ENCODE measurements around the gene APH1A. TPM values are rescaled to one million over a fixed set of nuclear protein-coding genes. Genes with fewer than 3 reads are reported as not detected.

APH1A gene
- total and polyA plus RNA-seq, 10 of the 15 experiments (the other 5 are each of a cell fraction or from before 2014, with no cell fraction given): 6.7 to 130 (median 87.7) TPM

DNA sequence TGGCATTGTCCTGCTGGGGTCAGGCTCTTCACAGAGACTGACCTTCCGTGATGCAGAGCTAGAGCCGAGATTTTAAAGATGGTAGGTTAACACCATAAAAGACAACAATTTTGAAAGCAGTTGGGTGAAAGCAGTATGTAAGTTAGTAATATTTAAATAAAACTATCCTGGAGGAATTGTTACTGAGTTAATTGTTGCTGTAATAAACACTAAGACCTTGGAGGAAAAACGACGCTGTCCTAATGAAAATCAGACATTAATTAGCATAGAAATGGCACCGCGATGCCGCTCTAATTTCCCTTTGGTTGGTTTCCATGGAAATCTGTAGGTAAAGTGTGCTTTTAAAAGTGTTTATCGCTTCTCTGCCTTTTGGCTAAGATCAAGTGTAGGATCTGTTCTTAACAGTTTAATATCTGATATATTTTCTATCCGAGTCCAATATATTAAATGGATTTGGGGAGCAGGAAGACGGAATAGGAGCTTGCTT is 32.2 kb downstream of the APH1A start (continued):
- no peak for TF ChIP-seq MYB (IDR thresholded peaks at IDR 0.05; ENCODE audit: borderline replicate concordance, low read depth, low read length)

DNA sequence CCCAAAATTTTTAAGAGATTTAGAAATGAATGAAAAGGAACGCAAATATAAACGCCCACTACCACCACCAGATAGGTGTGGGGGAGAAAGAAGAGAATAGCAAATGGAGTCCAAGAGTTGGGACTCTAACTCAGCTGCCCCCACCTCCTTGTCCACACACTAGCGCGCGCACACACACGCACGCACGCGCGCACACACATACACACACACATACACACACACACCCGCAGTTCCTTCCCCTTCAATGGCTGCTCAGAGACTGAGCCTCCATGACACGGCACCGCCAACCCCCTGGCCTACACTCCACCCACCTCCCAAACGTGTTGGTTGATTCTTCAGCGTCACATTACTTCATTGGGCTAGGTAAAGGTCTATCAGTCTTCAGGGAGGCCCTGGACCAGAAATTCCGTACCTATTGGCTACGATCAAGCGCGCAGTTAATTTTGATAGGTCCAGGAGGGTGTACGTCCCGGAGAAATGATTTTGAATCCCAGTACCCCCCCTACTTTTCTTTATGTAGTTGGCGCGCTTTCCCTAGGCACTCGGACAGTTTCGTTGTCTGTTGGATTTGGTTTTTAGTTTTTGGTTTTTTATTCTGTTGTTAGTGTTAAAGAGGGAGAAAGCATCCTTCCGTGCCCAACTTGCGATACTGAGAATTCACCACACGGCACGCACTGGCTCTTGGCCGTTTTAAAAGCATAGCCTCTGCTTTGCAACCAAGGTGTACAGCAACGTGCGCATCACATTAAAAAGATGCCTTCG is 32.8 kb downstream of the APH1A start, which contains the start of gene ANP32E:
Gene ANP32E, minus strand, starts transcription at position 261 of the 762 bp plus-strand sequence. CDS start 326 bp downstream, outside the sequence.
- ATAC-seq (peak; percentile 87), DNase-seq (ENCODE audit: low read depth, low spot score) (peak; percentile 99), FAIRE-seq (peak; percentile 74)
- ChIA-PET RAD21 (ENCODE audit: unreplicated experiment) (no interaction called here), POLR2A (interaction anchor here (0.5 to 1.0 kb wide), 3 partner anchors 20 to 83 kb away, joined by 3 to 4 read pairs (median 4); no protein-coding TSS in a partner anchor), SMC1A (ENCODE audit: uncharacterized antibody, unreplicated experiment) (no interaction called here), CTCF (interaction anchor here (0.5 to 1.8 kb wide), 3 partner anchors 20 to 49 kb away, joined by 4 to 5 read pairs (median 4); no protein-coding TSS in a partner anchor)
- Histone ChIP-seq H3K9me3 (replicated peaks; ENCODE audit: control insufficient read depth, insufficient read depth, low read length) (no peaks in the 10 kb centered on the region), H3K4me3 (peak within 1 kb of the TSS; percentile 87), H3K27me3 (replicated peaks in 1 of 2; ENCODE audit: control insufficient read depth in 2 of 2, insufficient read depth in 2 of 2, low read length in 1 of 2) (no peaks in the 10 kb centered on the region), H3K36me3 (ENCODE audit: control insufficient read depth in 2 of 2, insufficient read depth in 2 of 2, low read length in 1 of 2) (peaks cover 0 to 4% of the 10 kb centered on the region in 2 experiments; a peak in 1 of 4 replicates), H3K9ac (ENCODE audit: control insufficient read depth, insufficient read depth, low read length) (peak within 1 kb of the TSS; percentile 100), H3K79me2 (ENCODE audit: control insufficient read depth, insufficient read depth, low read length) (peaks cover 47% of the 10 kb centered on the region), H2AFZ (ENCODE audit: control insufficient read depth, low read depth, low read length) (peak within 1 kb of the TSS; percentile 65), H3K27ac (ENCODE audit: control insufficient read depth, insufficient read depth) (peak within 1 kb of the TSS; percentile 99), H3K4me2 (ENCODE audit: control insufficient read depth, insufficient read depth) (peak within 1 kb of the TSS; percentile 65), H4K20me1 (ENCODE audit: control insufficient read depth, insufficient read depth) (no peaks in the 10 kb centered on the region), H3K4me1 (ENCODE audit: control insufficient read depth, insufficient read depth, low read length) (no peaks in the 10 kb centered on the region)
- in situ Hi-C loops (cut with MboI) (no loop called here), intact Hi-C loops (cut with micrococcal nuclease; ENCODE audit: unreplicated experiment) (loop anchor here (5.0 to 10.0 kb wide), 2 partner anchors 36 to 129 kb away; partner anchors contain the start of genes C1orf54 and RPRD2)
- no TSS peak for BruUV-seq (replicated peaks)
- under 1% methylated on average over 33 of the region's 33 CpGs for WGBS (ENCODE audit: insufficient coverage, insufficient replicate concordance, low lambda C conversion rate, missing lambda C conversion rate)
- TF ChIP-seq, protein P1, sequence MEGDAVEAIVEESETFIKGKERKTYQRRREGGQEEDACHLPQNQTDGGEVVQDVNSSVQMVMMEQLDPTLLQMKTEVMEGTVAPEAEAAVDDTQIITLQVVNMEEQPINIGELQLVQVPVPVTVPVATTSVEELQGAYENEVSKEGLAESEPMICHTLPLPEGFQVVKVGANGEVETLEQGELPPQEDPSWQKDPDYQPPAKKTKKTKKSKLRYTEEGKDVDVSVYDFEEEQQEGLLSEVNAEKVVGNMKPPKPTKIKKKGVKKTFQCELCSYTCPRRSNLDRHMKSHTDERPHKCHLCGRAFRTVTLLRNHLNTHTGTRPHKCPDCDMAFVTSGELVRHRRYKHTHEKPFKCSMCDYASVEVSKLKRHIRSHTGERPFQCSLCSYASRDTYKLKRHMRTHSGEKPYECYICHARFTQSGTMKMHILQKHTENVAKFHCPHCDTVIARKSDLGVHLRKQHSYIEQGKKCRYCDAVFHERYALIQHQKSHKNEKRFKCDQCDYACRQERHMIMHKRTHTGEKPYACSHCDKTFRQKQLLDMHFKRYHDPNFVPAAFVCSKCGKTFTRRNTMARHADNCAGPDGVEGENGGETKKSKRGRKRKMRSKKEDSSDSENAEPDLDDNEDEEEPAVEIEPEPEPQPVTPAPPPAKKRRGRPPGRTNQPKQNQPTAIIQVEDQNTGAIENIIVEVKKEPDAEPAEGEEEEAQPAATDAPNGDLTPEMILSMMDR (IDR thresholded peaks at IDR 0.05 in 2 of 3, conservative IDR thresholded peaks at IDR 0.05 in 1 of 3; ENCODE audit: control insufficient read depth in 2 of 3, extremely low read depth in 1 of 3, insufficient read depth in 1 of 3, low read depth in 3 of 3, low read length in 3 of 3): no peak; a peak in 2 of 6 replicates
- TF ChIP-seq, protein P2, sequence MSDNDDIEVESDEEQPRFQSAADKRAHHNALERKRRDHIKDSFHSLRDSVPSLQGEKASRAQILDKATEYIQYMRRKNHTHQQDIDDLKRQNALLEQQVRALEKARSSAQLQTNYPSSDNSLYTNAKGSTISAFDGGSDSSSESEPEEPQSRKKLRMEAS (IDR thresholded peaks at IDR 0.05; ENCODE audit: low read depth, low read length): peak; percentile 51; the same call in 1 of the 2 replicates
- TF ChIP-seq SMAD1 (IDR thresholded peaks at IDR 0.05; ENCODE audit: low read depth, partially characterized antibody) (peak; percentile 91), NFYB (IDR thresholded peaks at IDR 0.05; ENCODE audit: insufficient read depth, low read depth, low read length) (peak; percentile 99), SUPT20H (IDR thresholded peaks at IDR 0.05; ENCODE audit: borderline replicate concordance, control insufficient read depth, low read depth, low read length) (no peak), TCF3 (IDR thresholded peaks at IDR 0.05; ENCODE audit: borderline replicate concordance, insufficient read depth, low read depth, low read length) (no peak)
- TF ChIP-seq, protein P3, sequence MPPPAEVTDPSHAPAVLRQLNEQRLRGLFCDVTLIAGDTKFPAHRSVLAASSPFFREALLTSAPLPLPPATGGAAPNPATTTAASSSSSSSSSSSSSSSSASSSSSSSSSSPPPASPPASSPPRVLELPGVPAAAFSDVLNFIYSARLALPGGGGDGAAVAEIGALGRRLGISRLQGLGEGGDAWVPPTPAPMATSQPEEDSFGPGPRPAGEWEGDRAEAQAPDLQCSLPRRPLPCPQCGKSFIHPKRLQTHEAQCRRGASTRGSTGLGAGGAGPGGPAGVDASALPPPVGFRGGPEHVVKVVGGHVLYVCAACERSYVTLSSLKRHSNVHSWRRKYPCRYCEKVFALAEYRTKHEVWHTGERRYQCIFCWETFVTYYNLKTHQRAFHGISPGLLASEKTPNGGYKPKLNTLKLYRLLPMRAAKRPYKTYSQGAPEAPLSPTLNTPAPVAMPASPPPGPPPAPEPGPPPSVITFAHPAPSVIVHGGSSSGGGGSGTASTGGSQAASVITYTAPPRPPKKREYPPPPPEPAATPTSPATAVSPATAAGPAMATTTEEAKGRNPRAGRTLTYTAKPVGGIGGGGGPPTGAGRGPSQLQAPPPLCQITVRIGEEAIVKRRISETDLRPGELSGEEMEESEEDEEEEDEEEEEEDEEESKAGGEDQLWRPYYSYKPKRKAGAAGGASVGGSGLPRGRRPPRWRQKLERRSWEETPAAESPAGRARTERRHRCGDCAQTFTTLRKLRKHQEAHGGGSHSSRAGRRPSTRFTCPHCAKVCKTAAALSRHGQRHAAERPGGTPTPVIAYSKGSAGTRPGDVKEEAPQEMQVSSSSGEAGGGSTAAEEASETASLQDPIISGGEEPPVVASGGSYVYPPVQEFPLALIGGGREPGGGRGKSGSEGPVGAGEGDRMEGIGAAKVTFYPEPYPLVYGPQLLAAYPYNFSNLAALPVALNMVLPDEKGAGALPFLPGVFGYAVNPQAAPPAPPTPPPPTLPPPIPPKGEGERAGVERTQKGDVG (CRISPR knock-in tag; IDR thresholded peaks at IDR 0.05): no peak
- TF ChIP-seq, protein P4, sequence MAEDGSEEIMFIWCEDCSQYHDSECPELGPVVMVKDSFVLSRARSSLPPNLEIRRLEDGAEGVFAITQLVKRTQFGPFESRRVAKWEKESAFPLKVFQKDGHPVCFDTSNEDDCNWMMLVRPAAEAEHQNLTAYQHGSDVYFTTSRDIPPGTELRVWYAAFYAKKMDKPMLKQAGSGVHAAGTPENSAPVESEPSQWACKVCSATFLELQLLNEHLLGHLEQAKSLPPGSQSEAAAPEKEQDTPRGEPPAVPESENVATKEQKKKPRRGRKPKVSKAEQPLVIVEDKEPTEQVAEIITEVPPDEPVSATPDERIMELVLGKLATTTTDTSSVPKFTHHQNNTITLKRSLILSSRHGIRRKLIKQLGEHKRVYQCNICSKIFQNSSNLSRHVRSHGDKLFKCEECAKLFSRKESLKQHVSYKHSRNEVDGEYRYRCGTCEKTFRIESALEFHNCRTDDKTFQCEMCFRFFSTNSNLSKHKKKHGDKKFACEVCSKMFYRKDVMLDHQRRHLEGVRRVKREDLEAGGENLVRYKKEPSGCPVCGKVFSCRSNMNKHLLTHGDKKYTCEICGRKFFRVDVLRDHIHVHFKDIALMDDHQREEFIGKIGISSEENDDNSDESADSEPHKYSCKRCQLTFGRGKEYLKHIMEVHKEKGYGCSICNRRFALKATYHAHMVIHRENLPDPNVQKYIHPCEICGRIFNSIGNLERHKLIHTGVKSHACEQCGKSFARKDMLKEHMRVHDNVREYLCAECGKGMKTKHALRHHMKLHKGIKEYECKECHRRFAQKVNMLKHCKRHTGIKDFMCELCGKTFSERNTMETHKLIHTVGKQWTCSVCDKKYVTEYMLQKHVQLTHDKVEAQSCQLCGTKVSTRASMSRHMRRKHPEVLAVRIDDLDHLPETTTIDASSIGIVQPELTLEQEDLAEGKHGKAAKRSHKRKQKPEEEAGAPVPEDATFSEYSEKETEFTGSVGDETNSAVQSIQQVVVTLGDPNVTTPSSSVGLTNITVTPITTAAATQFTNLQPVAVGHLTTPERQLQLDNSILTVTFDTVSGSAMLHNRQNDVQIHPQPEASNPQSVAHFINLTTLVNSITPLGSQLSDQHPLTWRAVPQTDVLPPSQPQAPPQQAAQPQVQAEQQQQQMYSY (CRISPR knock-in tag; IDR thresholded peaks at IDR 0.05): no peak
